KOPT-K1 (cell line): ENCODE measurements around the gene MBOAT7.
"Not testable (repeated sequence)": the region's sequence is repeated elsewhere in the genome, so short reads cannot be mapped to it uniquely, and the experiment has no call there.

ENCODE experiments used
- H3K27ac ChIP-seq: fragments of 200-600 bp; sonication (generic); 2 replicates; pipeline ENCODE4 v1.5.1; 2016; ENCODE audit warnings: antibody characterized with exemption, mild to moderate bottlenecking, low read depth, low read length; ENCODE audit not compliant: poor library complexity, severe bottlenecking
- H3K36me3 ChIP-seq: fragments of 200-600 bp; sonication (generic); 2 replicates; pipeline ENCODE4 v1.5.1; 2017; ENCODE audit warnings: antibody characterized with exemption, mild to moderate bottlenecking, low read length, moderate library complexity; ENCODE audit not compliant: insufficient read depth
- H3K9me3 ChIP-seq: fragments of 200-600 bp; sonication (generic); 2 replicates; pipeline ENCODE4 v1.5.1; 2017; ENCODE audit warnings: antibody characterized with exemption, low read length, mild to moderate bottlenecking; ENCODE audit not compliant: insufficient read depth, poor library complexity, severe bottlenecking

MBOAT7 gene, protein sequence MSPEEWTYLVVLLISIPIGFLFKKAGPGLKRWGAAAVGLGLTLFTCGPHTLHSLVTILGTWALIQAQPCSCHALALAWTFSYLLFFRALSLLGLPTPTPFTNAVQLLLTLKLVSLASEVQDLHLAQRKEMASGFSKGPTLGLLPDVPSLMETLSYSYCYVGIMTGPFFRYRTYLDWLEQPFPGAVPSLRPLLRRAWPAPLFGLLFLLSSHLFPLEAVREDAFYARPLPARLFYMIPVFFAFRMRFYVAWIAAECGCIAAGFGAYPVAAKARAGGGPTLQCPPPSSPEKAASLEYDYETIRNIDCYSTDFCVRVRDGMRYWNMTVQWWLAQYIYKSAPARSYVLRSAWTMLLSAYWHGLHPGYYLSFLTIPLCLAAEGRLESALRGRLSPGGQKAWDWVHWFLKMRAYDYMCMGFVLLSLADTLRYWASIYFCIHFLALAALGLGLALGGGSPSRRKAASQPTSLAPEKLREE

DNA sequence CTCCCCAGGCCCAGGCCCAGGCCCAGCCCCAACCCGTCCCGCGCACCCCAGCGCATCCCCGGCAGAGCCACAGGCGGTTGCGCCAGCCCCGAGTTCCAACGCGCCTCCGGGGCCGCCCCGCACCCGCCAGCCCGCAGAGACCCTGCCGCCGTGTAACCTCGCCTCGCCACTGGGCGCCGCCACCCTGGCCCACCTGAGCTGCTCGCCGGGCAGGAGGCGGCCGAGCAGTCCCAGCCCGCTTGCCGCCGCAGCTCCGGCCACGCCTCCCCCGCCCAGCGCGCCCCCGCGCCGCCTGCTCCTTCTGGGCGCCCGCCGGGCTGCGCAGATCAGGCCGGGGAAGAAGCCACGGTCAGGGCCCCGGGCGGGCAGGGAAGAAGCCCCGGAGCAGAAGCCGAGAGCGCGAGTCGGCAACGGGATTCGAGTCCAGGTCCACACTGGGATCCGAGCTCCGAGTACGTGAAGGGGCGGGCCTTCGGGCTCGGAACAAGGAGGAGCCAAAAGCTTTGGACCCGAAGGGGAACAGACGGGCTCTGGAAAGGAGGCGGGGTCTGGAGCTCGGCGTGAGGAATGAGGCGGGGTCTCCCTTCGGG, at the start of gene MBOAT7:
Gene MBOAT7 (minus strand): TSS at position 436 of the 590 bp plus-strand sequence. CDS start 1,072 bp downstream, outside the sequence.
- Histone ChIP-seq H3K9me3 (no peaks in the 10 kb centered on the region), H3K36me3 (peaks cover 26% of the 10 kb centered on the region), H3K27ac (peak within 1 kb of the TSS; percentile 86)

DNA sequence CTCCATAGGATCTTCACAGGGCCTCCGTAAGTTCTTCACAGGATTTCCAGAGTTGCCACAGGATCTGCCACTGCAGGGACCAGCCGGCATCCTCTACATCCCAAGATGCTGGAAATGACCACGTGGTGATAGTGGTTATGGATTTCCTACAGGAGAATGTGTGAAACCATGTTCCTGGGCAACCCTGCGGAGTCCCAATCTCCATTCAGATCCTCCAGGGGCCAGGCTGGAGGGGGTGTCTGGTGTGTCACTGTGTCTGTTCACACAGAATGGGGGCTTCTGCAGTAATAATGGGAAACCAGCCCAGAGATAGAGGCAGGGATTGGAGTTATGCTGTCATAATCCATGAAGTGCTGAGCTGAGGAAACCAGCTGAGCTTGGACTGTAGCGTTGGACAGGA, 44.6 kb upstream of the MBOAT7 start:
- H3K27ac ChIP-seq = no peak overlapping the region
- no peaks in the 10 kb centered on the region for H3K36me3 ChIP-seq
- H3K9me3 ChIP-seq = peaks cover 5% of the 10 kb centered on the region

DNA sequence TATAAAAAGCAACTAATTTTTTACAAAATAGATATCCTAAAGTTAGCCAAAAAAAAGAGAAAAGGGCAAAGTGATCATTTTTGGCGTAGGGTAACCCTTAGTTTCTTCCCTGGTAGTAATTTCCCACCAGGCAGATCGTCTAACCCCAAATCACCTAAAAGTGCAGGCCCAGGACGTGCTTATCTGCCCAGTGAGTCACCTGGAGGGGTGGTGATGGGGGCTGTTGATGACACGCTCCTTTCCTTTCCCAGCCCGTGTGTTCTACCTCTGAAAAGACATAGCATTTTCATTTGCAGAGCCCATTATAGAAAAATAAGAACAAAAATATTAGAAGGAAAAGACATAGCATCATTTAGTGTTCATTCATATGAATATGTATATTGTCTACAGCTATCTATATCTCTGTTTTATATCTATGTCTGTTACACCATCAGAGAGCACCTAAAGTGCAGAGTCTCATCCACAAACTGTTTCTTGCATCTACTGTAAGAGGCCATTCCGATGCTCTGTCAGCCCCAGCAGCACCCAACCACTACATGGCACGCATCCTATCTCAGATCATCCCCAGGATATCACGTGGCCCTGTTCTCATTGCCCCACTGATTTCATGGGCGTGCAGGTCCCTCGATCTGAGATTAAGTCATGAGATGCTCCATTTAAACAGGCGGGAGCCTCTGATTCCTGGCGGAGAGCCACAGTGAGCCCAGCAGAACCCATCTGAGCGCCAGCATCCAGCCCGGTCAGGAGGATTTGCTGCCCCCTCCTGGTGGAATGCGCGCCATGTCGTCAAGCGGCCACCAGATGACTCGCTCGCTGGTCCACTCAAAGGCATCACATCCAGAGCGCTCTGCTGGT, 41.9 kb upstream of the MBOAT7 start:
- H3K27ac ChIP-seq = no peak overlapping the region
- H3K9me3 ChIP-seq = peaks cover 12% of the 10 kb centered on the region
- H3K36me3 ChIP-seq = no peaks in the 10 kb centered on the region

DNA sequence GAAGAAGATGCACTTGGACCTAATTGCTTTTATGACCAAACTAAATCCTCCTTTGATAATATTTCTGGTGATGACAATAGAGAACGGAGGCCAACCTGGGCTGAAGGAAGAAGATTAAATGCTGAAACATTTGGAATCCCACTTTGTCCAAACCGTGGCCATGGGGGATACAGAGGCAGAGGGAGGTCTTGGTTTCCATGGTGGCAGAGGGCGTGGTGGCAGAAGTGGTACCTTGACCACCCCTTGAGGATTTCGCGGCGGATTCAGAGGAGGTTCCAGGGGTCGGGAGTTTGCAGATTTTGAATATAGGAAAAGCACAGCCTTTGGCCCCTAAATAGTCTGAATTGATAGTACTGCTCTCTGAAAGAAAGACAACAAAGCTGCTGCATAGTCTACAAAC, 40.7 kb upstream of the MBOAT7 start:
- no peaks in the 10 kb centered on the region for H3K36me3 ChIP-seq
- peaks cover 6% of the 10 kb centered on the region for H3K9me3 ChIP-seq
- no peak overlapping the region for H3K27ac ChIP-seq

DNA sequence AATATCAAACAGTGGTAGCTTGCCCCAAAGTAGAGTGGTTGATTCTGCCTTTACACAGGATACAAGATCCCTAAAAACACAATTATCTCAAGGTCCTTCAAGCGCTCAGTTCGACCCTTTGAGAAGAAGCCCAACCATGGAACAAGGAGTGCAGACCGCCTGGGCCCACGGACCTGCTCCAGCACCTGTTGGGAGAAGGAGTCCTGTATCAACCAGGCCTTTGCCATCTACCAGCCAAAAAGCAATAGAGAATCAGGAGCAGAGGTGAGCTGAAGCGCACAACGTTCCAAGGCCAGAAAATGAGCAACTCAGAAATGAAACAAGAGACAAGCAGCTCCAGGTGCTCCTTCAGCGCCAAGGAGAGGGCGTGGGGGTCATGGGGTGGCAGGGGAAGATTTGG, 39.8 kb upstream of the MBOAT7 start:
- H3K9me3 ChIP-seq = peaks cover 6% of the 10 kb centered on the region
- H3K36me3 ChIP-seq = no peaks in the 10 kb centered on the region
- H3K27ac ChIP-seq = no peak overlapping the region

DNA sequence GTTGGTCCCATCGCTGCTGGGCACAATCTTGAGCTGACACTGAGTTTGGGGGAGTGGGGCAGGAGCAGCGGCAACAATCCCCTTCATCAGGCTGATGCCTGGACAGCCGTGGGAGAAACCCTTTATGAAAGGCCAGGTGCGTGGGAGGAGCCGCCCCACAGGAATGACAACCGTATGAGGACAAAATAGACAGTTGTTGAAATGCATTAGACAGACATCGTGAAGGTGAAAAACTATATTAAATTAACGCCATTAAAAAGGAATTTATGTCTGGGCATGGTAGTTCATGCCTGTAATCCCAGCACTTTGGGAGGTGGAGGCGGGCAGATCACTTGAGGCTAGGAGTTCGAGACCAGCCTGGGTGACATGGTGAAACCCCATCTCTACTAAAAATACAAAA, 35.2 kb upstream of the MBOAT7 start:
- H3K9me3 ChIP-seq, H3K36me3 ChIP-seq, H3K27ac ChIP-seq: not testable (repeated sequence)

DNA sequence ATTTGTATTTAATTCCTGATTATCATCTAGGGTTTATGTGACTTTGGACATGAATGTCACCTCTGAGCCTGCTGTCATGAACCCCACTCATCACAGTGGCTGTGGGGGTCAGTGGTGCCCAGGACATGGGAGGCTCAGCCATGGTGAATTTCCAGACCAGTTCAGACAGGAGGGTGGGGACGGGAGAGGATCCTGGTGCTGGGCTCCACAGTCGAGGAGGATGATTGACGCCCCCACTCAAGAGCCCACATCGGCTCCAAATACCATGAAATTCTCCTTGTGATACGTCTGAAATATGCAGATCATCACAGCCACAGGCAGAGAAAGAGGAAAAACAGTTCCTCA, 34.5 kb upstream of the MBOAT7 start:
- H3K9me3 ChIP-seq, H3K27ac ChIP-seq, H3K36me3 ChIP-seq: not testable (repeated sequence)

DNA sequence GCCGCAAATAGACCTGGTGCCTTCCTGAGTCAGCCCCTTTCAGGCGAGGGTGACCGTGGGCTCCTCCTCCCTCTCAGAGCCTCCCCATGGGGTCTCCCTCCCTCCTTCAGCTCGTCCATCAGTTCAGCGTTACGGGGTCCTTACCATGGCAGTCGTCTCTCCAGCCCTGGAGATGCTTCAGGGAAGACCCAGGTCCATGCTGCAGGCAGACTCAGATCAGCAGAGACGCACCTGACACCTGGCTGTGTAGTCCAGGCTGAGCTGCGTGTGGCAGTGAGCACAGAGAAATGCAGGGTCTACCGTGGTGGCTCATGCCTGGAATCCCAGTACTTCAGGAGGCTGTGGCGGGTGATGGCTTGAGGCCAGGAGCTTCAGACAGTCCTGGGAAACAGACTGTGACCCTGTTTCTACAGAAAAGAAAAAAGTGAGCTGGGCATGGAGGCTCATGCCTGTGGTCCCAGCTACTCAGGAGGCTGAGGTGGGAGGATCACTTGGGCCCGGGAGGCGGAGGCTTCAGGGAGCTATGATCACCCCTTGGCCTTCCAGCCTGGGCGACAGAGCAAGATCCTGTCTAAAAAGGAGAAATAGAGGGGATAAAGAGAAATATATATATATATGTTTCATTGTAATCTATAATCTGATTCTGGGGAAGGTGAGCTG, 34.0 kb upstream of the MBOAT7 start:
- not testable (repeated sequence) for H3K9me3 ChIP-seq, H3K27ac ChIP-seq, H3K36me3 ChIP-seq

DNA sequence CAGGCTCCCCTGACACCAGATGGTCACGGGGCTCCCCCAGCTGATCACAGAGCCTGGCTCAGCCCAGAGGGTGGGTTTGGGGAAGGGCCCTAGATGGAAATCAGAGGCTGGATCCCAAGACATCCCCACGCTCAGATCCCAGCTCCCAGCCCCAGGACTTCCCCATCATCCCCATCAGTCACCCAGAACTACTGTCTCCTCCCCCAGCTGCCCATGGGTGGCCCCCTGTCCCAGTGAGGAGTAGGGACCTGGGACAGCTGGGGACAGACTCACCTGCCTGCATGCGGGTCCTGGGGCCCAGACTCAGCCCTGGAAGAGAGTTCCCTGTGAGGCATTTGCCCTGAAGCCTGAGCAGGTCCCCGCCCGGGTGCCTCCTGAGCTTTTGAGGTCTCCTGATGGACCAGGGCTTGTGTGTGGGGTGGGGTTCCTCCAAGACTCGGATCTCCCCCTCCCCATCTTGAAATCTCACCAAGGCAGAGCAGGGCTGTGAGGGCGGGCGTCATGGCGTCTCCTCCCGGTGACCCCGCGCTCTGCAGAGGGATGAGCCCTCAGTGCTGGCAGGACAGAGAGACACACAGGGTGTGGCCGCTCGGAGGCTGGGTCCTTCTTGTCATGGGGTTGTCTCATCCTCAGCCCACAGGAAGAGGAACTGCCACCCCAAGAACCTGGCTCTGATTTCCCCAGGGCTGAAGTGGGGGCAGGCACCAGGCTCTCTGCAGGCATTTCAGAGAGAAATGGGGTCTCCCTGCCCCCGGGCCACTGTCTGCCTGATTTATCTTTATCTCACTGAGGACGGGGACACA, 33.3 kb upstream of the MBOAT7 start, which contains the start of gene LILRB3:
Gene LILRB3 (minus strand): TSS at position 534 of the 803 bp plus-strand sequence. CDS start 31 bp downstream, at position 503.
- H3K9me3 ChIP-seq, H3K27ac ChIP-seq, H3K36me3 ChIP-seq: not testable (repeated sequence)

DNA sequence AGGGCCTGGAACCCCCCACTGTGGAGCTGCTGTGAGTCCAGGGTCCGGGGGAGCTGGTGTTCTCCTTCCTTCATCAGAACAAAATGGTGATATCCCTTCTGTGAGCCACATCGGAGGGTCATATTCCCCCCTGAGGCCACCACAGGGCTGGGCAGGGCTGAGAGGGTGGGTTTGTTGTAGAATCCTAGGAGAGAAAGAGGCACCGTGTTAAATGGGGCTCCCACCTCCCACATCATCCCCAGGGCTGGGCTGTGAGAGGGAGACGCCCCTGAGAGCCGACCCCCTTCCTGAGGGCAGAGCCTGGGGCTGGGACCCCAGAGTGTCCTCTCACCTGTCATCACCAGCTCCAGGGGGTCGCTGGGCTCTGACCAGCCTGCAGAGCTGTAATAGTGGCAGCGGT, 32.6 kb upstream of the MBOAT7 start:
- H3K27ac ChIP-seq, H3K9me3 ChIP-seq, H3K36me3 ChIP-seq: not testable (repeated sequence)

DNA sequence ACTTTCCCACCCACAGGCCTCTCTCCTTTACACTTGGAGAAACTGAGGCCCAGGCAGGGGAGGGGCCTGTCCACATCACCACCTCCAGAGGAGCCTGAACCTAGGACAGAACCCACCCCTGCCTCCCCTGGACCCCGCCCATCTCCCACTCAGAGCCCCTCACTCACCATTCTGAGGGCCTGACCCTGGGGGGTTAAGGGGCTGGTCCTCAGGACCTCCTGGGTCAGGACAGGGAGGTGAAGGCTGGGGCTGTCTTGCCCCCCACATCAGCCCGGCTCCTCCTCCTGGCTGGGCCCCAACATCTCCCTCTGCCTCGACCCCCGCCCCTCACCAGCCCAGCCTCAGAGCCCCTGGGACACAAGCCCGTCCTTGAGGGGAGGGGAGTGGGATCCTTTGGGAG, 30.3 kb upstream of the MBOAT7 start:
- not testable (repeated sequence) for H3K36me3 ChIP-seq, H3K9me3 ChIP-seq, H3K27ac ChIP-seq

DNA sequence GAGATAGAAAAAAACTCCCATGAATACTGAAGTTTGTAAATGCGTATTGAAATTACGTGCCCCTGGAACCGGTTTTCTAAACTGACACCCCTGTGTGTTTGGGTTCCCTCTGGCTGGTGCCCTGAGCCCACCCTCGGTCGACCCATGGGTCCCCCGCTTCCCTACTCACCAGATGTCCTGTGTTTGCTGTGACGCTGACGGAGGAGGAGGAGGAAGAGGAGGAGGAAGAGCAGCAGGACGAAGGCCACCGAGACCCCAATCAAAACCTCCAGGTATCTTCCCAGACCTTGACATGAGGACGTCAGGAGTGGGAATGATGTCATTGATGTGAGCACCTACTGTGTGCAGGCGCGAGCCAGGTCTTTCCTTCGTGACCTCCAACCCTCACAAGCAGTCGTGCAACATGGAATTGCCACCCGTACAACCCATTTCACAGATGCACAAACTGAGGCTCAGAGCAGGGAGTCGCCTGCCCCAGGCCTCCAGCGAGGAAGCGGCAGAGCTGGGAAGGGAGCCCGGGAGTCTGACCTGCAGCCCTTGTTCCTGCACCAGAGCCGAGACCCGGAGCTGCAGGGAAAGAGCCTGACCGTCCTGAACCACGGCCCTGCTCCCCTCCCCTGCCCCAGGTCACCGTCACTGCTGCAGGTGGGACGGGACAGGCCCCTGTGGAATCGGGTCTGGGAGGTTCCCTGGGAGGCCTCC, 29.7 kb upstream of the MBOAT7 start:
- Histone ChIP-seq H3K36me3 (no peaks in the 10 kb centered on the region), H3K9me3 (no peaks in the 10 kb centered on the region)

DNA sequence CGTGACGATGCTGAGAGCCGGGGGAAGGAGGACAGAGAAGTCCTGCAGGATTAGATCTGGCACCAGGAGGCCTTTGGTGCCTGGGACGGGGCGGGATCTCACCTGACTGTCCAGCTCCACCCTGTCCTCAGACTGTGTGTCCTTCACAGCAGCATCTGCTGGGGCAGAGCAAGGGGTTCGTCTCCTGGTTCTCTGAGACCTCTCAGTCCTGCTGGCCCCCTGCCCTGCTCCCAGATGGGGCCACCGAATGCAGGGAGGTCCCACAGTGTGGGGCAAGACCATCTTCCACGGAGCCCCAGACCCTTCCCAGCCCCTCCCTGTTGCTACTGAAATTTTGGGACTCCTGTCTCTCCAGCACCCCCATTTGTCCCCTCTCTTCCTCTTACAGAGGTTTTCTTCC, 28.9 kb upstream of the MBOAT7 start:
- Histone ChIP-seq H3K27ac (no peak overlapping the region), H3K9me3 (no peaks in the 10 kb centered on the region), H3K36me3 (no peaks in the 10 kb centered on the region)

More for the DNA sequence above, 29.7 kb upstream of the MBOAT7 start:
- no peak overlapping the region for H3K27ac ChIP-seq
